HG03521 (cell line): ENCODE results near the gene PRPF6.

ENCODE experiments used
- ATAC-seq: cut with Tn5 transposase; IDR thresholded peaks from one replicate; pipeline ENCODE4 v1.9.1; 2021; ENCODE audit warnings: mild to moderate bottlenecking, moderate library complexity; ENCODE audit not compliant: unreplicated experiment

Gene PRPF6

GRCh38 chr20:64047968-64048401 is 67.1 kb downstream of the PRPF6 start:
- ATAC-seq, result no peak

GRCh38 chr20:64048402-64049044 is 67.6 kb downstream of the PRPF6 start:
- no peak for ATAC-seq

- no peak for ATAC-seq
Measured at GRCh38 chr20:64049060-64049877, 68.3 kb downstream of the PRPF6 start, which contains the start of gene SOX18. Gene SOX18, minus strand, starts transcription at chr20:64049639. Its CDS starts 123 bp downstream, at chr20:64049516.

- no peak for ATAC-seq
Measured at GRCh38 chr20:64049878-64050260, 68.9 kb downstream of the PRPF6 start.

- no peak for ATAC-seq
Measured at GRCh38 chr20:64050261-64051032, 69.5 kb downstream of the PRPF6 start.

GRCh38 chr20:64051033-64051452 is 70.1 kb downstream of the PRPF6 start:
- ATAC-seq, result no peak

GRCh38 chr20:64051561-64052325 is 70.8 kb downstream of the PRPF6 start:
- ATAC-seq, result no peak

GRCh38 chr20:64052326-64052722 is 71.4 kb downstream of the PRPF6 start:
- ATAC-seq, result no peak

- ATAC-seq, result no peak
Measured at GRCh38 chr20:64052987-64053840, 72.3 kb downstream of the PRPF6 start.

- ATAC-seq, result no peak
Measured at GRCh38 chr20:64053841-64054661, 73.1 kb downstream of the PRPF6 start.

- ATAC-seq, result no peak
Measured at GRCh38 chr20:64055396-64055892, 74.5 kb downstream of the PRPF6 start.

GRCh38 chr20:64055893-64056638 is 75.1 kb downstream of the PRPF6 start:
- ATAC-seq, result no peak

GRCh38 chr20:64056639-64056888 is 75.6 kb downstream of the PRPF6 start:
- no peak for ATAC-seq

GRCh38 chr20:64056889-64057627 is 76.1 kb downstream of the PRPF6 start:
- no peak for ATAC-seq

GRCh38 chr20:64057628-64058498 is 76.9 kb downstream of the PRPF6 start:
- ATAC-seq, result no peak

- ATAC-seq, result no peak
Measured at GRCh38 chr20:64058536-64058935, 77.6 kb downstream of the PRPF6 start.

GRCh38 chr20:64062276-64062595 is 81.3 kb downstream of the PRPF6 start:
- ATAC-seq, result no peak
